ENCODE results near the gene GSC2. TPM values are rescaled to one million over a fixed set of nuclear protein-coding genes. Genes with fewer than 3 reads are reported as not detected.
A peak's percentile ranks its signal among the peaks of the same experiment; 100 is the strongest.

The GSC2 gene
- total RNA-seq, 4 donors from 2014 or later: not detected

DNA sequence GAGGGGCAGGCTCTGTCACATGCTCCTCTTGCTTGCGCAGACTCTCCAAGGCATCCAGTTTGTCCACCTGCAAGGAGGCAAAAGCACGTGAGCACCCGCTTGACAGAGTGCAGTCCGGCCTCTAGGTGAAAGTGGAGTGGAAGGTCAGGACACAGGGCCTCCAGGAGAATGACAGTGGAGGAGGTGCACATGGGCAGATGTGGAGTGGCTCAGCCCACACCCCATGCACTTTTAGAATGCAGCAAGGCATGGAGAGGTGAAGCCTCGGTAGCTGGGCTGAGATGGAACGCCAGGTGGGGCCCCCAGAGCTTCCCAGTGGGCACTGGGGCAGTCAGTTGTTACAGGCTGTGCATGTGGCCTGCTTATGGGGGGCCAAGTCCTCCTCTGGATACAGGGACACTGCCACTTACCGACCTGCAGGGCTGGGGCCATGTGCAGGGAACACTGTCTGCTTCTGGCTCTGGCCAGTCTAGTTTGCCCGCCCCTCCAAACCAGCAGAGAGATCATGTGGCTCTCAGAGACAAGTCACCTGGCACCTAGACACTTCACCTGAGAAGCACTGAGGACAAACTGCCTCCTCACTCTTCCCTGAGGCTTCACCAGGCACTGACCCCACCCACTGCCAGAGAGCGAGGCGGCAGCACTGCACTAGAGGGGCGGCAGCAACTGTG, 30.8 kb upstream of the GSC2 start:
- peak; percentile 76 to 88 for DNase-seq
- Histone ChIP-seq H3K4me3 (replicated peaks in 1 of 3) (no peak overlapping the region), H3K27me3 (no peaks in the 10 kb centered on the region), H3K4me1 (peaks cover 14 to 56% of the 10 kb centered on the region in 2 donors), H3K9me3 (no peaks in the 10 kb centered on the region), H3K36me3 (no peaks in the 10 kb centered on the region), H3K27ac (peak overlapping the region; percentile 17 to 73 (median 48))
- 59 to 73% methylated on average over 7 to 8 of the region's 11 CpGs for WGBS, 2 donors
- intact Hi-C loops (cut with DNase I): loop anchor here (10.0 kb wide), 1 partner anchor 294 kb away; the partner anchor contains the start of genes CDC45 and UFD1
- TF ChIP-seq, protein P1, sequence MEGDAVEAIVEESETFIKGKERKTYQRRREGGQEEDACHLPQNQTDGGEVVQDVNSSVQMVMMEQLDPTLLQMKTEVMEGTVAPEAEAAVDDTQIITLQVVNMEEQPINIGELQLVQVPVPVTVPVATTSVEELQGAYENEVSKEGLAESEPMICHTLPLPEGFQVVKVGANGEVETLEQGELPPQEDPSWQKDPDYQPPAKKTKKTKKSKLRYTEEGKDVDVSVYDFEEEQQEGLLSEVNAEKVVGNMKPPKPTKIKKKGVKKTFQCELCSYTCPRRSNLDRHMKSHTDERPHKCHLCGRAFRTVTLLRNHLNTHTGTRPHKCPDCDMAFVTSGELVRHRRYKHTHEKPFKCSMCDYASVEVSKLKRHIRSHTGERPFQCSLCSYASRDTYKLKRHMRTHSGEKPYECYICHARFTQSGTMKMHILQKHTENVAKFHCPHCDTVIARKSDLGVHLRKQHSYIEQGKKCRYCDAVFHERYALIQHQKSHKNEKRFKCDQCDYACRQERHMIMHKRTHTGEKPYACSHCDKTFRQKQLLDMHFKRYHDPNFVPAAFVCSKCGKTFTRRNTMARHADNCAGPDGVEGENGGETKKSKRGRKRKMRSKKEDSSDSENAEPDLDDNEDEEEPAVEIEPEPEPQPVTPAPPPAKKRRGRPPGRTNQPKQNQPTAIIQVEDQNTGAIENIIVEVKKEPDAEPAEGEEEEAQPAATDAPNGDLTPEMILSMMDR (IDR thresholded peaks at IDR 0.05): no peak
- no peak for TF ChIP-seq POLR2A (IDR thresholded peaks at IDR 0.05)

GRCh38 chr22:19180234-19180633, 30.1 kb upstream of the GSC2 start:
- peak overlapping the region; percentile 25 to 73 (median 48) for H3K27ac ChIP-seq
- no peaks in the 10 kb centered on the region for H3K9me3 ChIP-seq
- peak; percentile 56 to 63 for DNase-seq
- TF ChIP-seq POLR2A (IDR thresholded peaks at IDR 0.05): no peak
- TF ChIP-seq, protein P1 (IDR thresholded peaks at IDR 0.05): no peak
- no peaks in the 10 kb centered on the region for H3K27me3 ChIP-seq
- WGBS, 2 donors: 68 to 74% methylated on average over 5 to 9 of the region's 9 CpGs
- H3K36me3 ChIP-seq: no peaks in the 10 kb centered on the region
- H3K4me1 ChIP-seq: peaks cover 14 to 52% of the 10 kb centered on the region in 2 donors
- H3K4me3 ChIP-seq (replicated peaks in 1 of 3): no peak overlapping the region
- intact Hi-C loops (cut with DNase I): loop anchor here (10.0 kb wide), 1 partner anchor 295 kb away; the partner anchor contains the start of genes CDC45 and UFD1

GRCh38 chr22:19179497-19180048, 29.5 kb upstream of the GSC2 start:
- TF ChIP-seq, protein P1 (IDR thresholded peaks at IDR 0.05): peak; percentile 29 to 72 (median 60)
- no peak for TF ChIP-seq POLR2A (IDR thresholded peaks at IDR 0.05)
- no peaks in the 10 kb centered on the region for H3K9me3 ChIP-seq
- H3K27ac ChIP-seq: peak overlapping the region; percentile 23 to 86 (median 48)
- H3K36me3 ChIP-seq: no peaks in the 10 kb centered on the region
- H3K4me1 ChIP-seq: peaks cover 14 to 49% of the 10 kb centered on the region in 2 donors
- no peaks in the 10 kb centered on the region for H3K27me3 ChIP-seq
- peak overlapping the region in 1 of 3 donors; percentile 92 for H3K4me3 ChIP-seq (replicated peaks in 1 of 3)
- intact Hi-C loops (cut with DNase I): loop anchor here (5.0 to 10.0 kb wide), 3 partner anchors 113 to 295 kb away; partner anchors contain the start of genes CDC45, CLTCL1, HIRA and MRPL40
- WGBS, 2 donors: 31 to 39% methylated on average over 10 to 11 of the region's 15 CpGs
- peak; percentile 75 to 77 for DNase-seq

DNA sequence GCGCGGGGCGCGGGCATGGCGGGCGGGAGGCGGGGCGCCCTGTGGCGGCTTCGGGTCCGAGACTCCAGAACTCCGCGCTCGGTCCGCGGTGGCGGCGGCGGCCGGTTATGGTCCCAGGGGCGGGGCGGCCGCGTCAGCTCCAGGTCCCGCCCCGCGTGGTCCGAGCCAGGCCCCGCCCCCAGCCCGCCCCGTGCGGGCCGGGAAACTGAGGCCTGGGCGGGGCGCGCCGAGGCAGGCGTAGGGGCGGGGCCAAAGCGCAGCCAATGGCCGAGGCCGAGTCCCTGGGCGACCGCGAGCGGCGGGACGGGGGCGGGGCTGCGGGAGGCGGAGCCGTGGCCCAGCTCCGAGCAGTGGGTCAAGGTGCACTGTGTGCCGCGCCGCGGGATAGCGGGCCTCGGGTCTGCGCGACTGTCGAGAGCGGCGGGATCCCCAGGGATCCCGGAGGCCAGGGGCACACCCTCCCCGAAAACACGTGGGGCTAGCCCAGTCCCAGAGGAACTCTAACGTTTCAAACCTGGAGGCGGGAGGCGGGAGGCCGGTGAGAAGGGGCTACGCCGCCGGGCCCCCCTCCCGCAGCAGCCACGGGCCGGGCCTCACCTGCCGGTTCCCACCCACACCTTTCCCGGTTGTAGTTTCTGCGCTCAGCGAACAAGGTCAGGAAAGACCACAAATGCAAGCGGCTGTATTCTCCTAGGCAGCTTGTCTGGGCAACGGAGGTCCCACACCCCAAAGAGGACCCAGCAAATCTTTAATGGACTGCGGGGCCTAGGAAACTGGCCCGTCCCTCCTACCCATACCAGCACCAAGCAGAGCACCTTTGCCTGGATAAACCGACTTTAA, 28.8 kb upstream of the GSC2 start, which contains the start of gene SLC25A1:
Gene SLC25A1 (minus strand): TSS at position 80 of the 840 bp plus-strand sequence. CDS start 63 bp downstream, at position 17.
- H3K27ac ChIP-seq: peak within 1 kb of the TSS; percentile 66 to 86 (median 76)
- H3K4me1 ChIP-seq: peaks cover 14 to 51% of the 10 kb centered on the region in 2 donors
- intact Hi-C loops (cut with DNase I): loop anchor here (5.0 kb wide), 2 partner anchors 113 to 253 kb away; partner anchors contain the start of genes CLTCL1, HIRA and MRPL40
- WGBS, 2 donors: 2 to 4% methylated on average over 8 to 13 of the region's 86 CpGs
- peak; percentile 92 for DNase-seq
- H3K27me3 ChIP-seq: no peaks in the 10 kb centered on the region
- H3K4me3 ChIP-seq (replicated peaks in 1 of 3): peak within 1 kb of the TSS; percentile 77 to 92 (median 82)
- TF ChIP-seq, protein P1 (IDR thresholded peaks at IDR 0.05): no peak
- peak; percentile 41 to 81 for TF ChIP-seq POLR2A (IDR thresholded peaks at IDR 0.05)
- H3K9me3 ChIP-seq: no peaks in the 10 kb centered on the region
- no peaks in the 10 kb centered on the region for H3K36me3 ChIP-seq
